ENCODE measurements around the gene FAM162A. TPM values are rescaled to one million over a fixed set of nuclear protein-coding genes. Genes with fewer than 3 reads are reported as not detected.

FAM162A gene
- total RNA-seq, 4 donors from 2014 or later: 18.7 to 28.8 (median 24.5) TPM

- no peak for TF ChIP-seq CTCF (IDR thresholded peaks at IDR 0.05; ENCODE audit: low read depth)
These were observed 5.9 kb downstream of the FAM162A start for GRCh38 chr3:122389892-122390291.

GRCh38 chr3:122390665-122391064 is 6.7 kb downstream of the FAM162A start:
- TF ChIP-seq CTCF (IDR thresholded peaks at IDR 0.05; ENCODE audit: low read depth): no peak

GRCh38 chr3:122391681-122392446 is 7.9 kb downstream of the FAM162A start:
- no peak for TF ChIP-seq CTCF (IDR thresholded peaks at IDR 0.05; ENCODE audit: low read depth)

GRCh38 chr3:122392868-122393844 is 9.2 kb downstream of the FAM162A start:
- TF ChIP-seq CTCF (IDR thresholded peaks at IDR 0.05; ENCODE audit: low read depth): no peak

- TF ChIP-seq CTCF (IDR thresholded peaks at IDR 0.05; ENCODE audit: low read depth): no peak
These were observed 10.2 kb downstream of the FAM162A start for GRCh38 chr3:122394173-122394572.

GRCh38 chr3:122395582-122395981 is 11.6 kb downstream of the FAM162A start:
- TF ChIP-seq CTCF (IDR thresholded peaks at IDR 0.05; ENCODE audit: low read depth): no peak

- TF ChIP-seq CTCF (IDR thresholded peaks at IDR 0.05; ENCODE audit: low read depth): no peak
These were observed 12.5 kb downstream of the FAM162A start for GRCh38 chr3:122396511-122396910.
